Ovary (tissue), 3 donors: ENCODE results near the gene C16orf96.

ENCODE experiments used
- CTCF ChIP-seq, 3 donors: fragments of 450-650 bp in 2 of 3; fragments of 200-600 bp in 1 of 3; IDR thresholded peaks; one replicate each; pipeline versions ENCODE4 v1.5.1 to v1.8.0; 2016 to 2022; ENCODE audit warnings: antibody characterized with exemption in 3 of 3, mild to moderate bottlenecking in 1 of 3
- EP300 ChIP-seq: sonication (generic); formaldehyde crosslinking; IDR thresholded peaks from one replicate; pipeline ENCODE4 v1.6.1; 2017; ENCODE audit warnings: antibody characterized with exemption
- POLR2A ChIP-seq: fragments of 450-650 bp; IDR thresholded peaks from one replicate; pipeline ENCODE4 v1.6.1; 2017; ENCODE audit warnings: antibody characterized with exemption, mild to moderate bottlenecking, moderate library complexity
- donor health status: DM: no; HTN: no; CAD: no.

DNA sequence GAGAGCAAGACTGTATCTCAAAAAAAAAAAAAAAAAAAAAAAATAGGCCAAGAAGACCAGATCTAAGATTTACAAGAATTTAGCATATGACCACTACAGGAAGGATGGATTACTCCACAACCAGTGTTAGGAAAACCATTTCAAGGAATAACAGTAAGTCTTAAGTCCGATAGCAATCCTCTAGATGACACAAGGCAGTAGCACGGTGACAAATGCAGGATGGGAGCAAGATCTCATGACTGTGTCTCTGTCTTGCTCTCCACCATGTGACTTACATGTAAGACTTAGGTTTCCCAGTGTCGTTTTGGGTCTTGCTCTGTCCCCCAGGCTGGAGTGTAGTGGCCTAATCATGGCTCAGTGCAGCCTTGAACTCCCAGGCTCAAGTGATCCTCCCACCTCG, 27.8 kb downstream of the C16orf96 start:
- no peak for TF ChIP-seq EP300
- TF ChIP-seq CTCF (IDR thresholded peaks at IDR 0.05), result no peak
- TF ChIP-seq POLR2A, result no peak
